Hematopoietic multipotent progenitor cell (in vitro differentiated cells): ENCODE measurements around the gene KLKB1. TPM values are rescaled to one million over a fixed set of nuclear protein-coding genes. Genes with fewer than 3 reads are reported as not detected.
"Not testable (repeated sequence)": the region's sequence is repeated elsewhere in the genome, so short reads cannot be mapped to it uniquely, and the experiment has no call there.

ENCODE experiments used
- DNase-seq, 3 donors: peaks; one replicate each; pipeline ENCODE4 v3.0.0-alpha.2; 2011 to 2015; ENCODE audit warnings: low read depth in 2 of 3, low spot score in 2 of 3
- total RNA-seq: library from RNA; depleted of rRNA; stranded (reverse); fragments of >200 nt; gene quantifications from one replicate; pipeline ENCODE4 v1.2.3, GENCODE V29; 2012

The KLKB1 gene
- total RNA-seq, 1 donor = under 0.01 TPM

- no peak for DNase-seq
Measured at GRCh38 chr4:186264660-186265059, 37.4 kb downstream of the KLKB1 start.

- not testable (repeated sequence) for DNase-seq
Measured at GRCh38 chr4:186265250-186265649, 37.9 kb downstream of the KLKB1 start.

GRCh38 chr4:186265683-186266652 lies 38.7 kb downstream of the KLKB1 start, which contains the start of gene F11:
Gene F11, plus strand, starts transcription at chr4:186266189. Its CDS starts 948 bp downstream, at chr4:186267137.
- DNase-seq = no peak

- DNase-seq = no peak
Measured at GRCh38 chr4:186266729-186267456, 39.6 kb downstream of the KLKB1 start.

- no peak for DNase-seq
Measured at GRCh38 chr4:186271081-186271678, 43.9 kb downstream of the KLKB1 start.

GRCh38 chr4:186272699-186273391 lies 45.5 kb downstream of the KLKB1 start:
- no peak for DNase-seq

- DNase-seq = not testable (repeated sequence)
Measured at GRCh38 chr4:186273392-186273789, 46.1 kb downstream of the KLKB1 start.

GRCh38 chr4:186283311-186283710 lies 56.0 kb downstream of the KLKB1 start:
- no peak for DNase-seq

- no peak for DNase-seq
Measured at GRCh38 chr4:186285147-186285546, 57.8 kb downstream of the KLKB1 start.

GRCh38 chr4:186286581-186286980 lies 59.3 kb downstream of the KLKB1 start:
- DNase-seq = no peak

- no peak for DNase-seq
Measured at GRCh38 chr4:186291256-186291890, 64.1 kb downstream of the KLKB1 start.

GRCh38 chr4:186294160-186294559 lies 66.9 kb downstream of the KLKB1 start:
- no peak for DNase-seq

GRCh38 chr4:186296481-186296880 lies 69.2 kb downstream of the KLKB1 start:
- no peak for DNase-seq

- peak in 2 of 3 donors; percentile 9 to 60 for DNase-seq
Measured at GRCh38 chr4:186297013-186297645, 69.8 kb downstream of the KLKB1 start.

- peak in 1 of 3 donors; percentile 2 for DNase-seq
Measured at GRCh38 chr4:186298031-186298647, 70.8 kb downstream of the KLKB1 start.

GRCh38 chr4:186299291-186299690 lies 72.0 kb downstream of the KLKB1 start:
- DNase-seq = no peak

- no peak for DNase-seq
Measured at GRCh38 chr4:186300659-186301390, 73.5 kb downstream of the KLKB1 start.

- DNase-seq = no peak
Measured at GRCh38 chr4:186304216-186304615, 76.9 kb downstream of the KLKB1 start.
